Mesangial cell (primary cell): ENCODE measurements around the gene ESYT2. TPM values are rescaled to one million over a fixed set of nuclear protein-coding genes. Genes with fewer than 3 reads are reported as not detected.

Experiments
- total RNA-seq: library from RNA; depleted of rRNA; stranded (reverse); fragments of >200 nt; gene quantifications from 2 replicates; pipeline ENCODE4 v1.2.3, GENCODE V29; 2015

ESYT2 gene
- 44.3 and 74.9 TPM in 2 replicates for total RNA-seq

GRCh38 chr7:158829342-158830210 is at the start of gene ESYT2:
TSS of gene ESYT2 (minus strand) at chr7:158829509. CDS start at chr7:158829418, 91 bp downstream.

GRCh38 chr7:158704524-158705233 is 124.6 kb downstream of the ESYT2 start, which contains the start of gene NCAPG2:
TSS of gene NCAPG2 (minus strand) at chr7:158704804. CDS start at chr7:158701899, 2,905 bp downstream.

Other genes starting within 250 kb of the ESYT2 start
- 0.33 and 2.4 TPM in 2 replicates for gene PTPRN2, start 241.7 kb downstream of the ESYT2 start, total RNA-seq
- gene NCAPG2, start 124.7 kb downstream of the ESYT2 start, total RNA-seq, result 5.2 and 38.0 TPM in 2 replicates
- gene DYNC2I1, start 27.0 kb upstream of the ESYT2 start, total RNA-seq, result 6.0 and 7.7 TPM in 2 replicates